ENCODE data around the gene HIC1. TPM values are rescaled to one million over a fixed set of nuclear protein-coding genes. Genes with fewer than 3 reads are reported as not detected.

HIC1 gene
- polyA plus RNA-seq, 3 donors, result 0.13 to 14.2 (median 0.30) TPM

- H3K79me2 ChIP-seq (ENCODE audit: insufficient read depth, low read length), result no peaks in the 10 kb centered on the region
- H3K27me3 Mint-ChIP-seq (ENCODE audit: low read depth in 3 of 3), result peaks cover 15 to 48% (median 21%) of the 10 kb centered on the region in 3 donors
- H3K4me3 ChIP-seq (replicated peaks in 1 of 3; ENCODE audit: low read depth in 2 of 3, low read length in 3 of 3), result no peak overlapping the region
- H3K9me3 Mint-ChIP-seq, result peaks cover 0 to 2% (median 0%) of the 10 kb centered on the region in 7 donors
- DNase-seq, result no peak
- TF ChIP-seq CTCF (IDR thresholded peaks at IDR 0.05), result no peak
- no peak overlapping the region for H3K9ac ChIP-seq (ENCODE audit: insufficient read depth, low read length, poor library complexity, severe bottlenecking)
- peaks cover 7% of the 10 kb centered on the region for H4K20me1 ChIP-seq (ENCODE audit: insufficient read depth, low read length)
- no peak overlapping the region for H3K27ac ChIP-seq (ENCODE audit: low read depth in 1 of 2, low read length in 2 of 2)
- H3K9me3 ChIP-seq (replicated peaks in 1 of 2; ENCODE audit: control insufficient read depth in 1 of 2, insufficient read depth in 1 of 2, low read length in 2 of 2), result peaks cover 0 to 3% of the 10 kb centered on the region in 2 donors
- peak overlapping the region in 1 of 2 donors; percentile 80 for H3K4me3 Mint-ChIP-seq
- no peak overlapping the region for H3K4me2 ChIP-seq (replicated peaks; ENCODE audit: extremely low read depth, low read length, poor library complexity, severe bottlenecking)
- peaks cover 46 to 55% of the 10 kb centered on the region in 2 donors for H3K36me3 Mint-ChIP-seq
- peaks cover 8 to 20% of the 10 kb centered on the region in 2 donors for H3K27me3 ChIP-seq (ENCODE audit: control insufficient read depth in 2 of 2, insufficient read depth in 2 of 2, low read length in 2 of 2)
- peaks cover 31 to 49% of the 10 kb centered on the region in 2 donors for H3K4me1 ChIP-seq (ENCODE audit: control insufficient read depth in 1 of 2, insufficient read depth in 2 of 2, low read length in 2 of 2)
- H3K4me1 Mint-ChIP-seq, result peaks cover 33% of the 10 kb centered on the region
- 88% methylated on average over 10 of the region's 21 CpGs for WGBS (ENCODE audit: insufficient coverage)
- H3K27ac Mint-ChIP-seq, result peak overlapping the region in 2 of 7 donors; percentile 72 to 89
- peaks cover 13 to 42% of the 10 kb centered on the region in 2 donors for H3K36me3 ChIP-seq (replicated peaks in 1 of 2; ENCODE audit: control insufficient read depth in 1 of 2, insufficient read depth in 2 of 2, low read length in 2 of 2)
- H2AFZ ChIP-seq (ENCODE audit: insufficient read depth, low read depth, low read length, poor library complexity, severe bottlenecking), result no peak overlapping the region
- intact Hi-C loops (cut with micrococcal nuclease), result no loop called here
Observed at GRCh38 chr17:2060681-2061440, 6.0 kb downstream of the HIC1 start.

GRCh38 chr17:2061441-2061958 lies 6.6 kb downstream of the HIC1 start:
- Histone ChIP-seq H3K9me3 (replicated peaks in 1 of 2; ENCODE audit: control insufficient read depth in 1 of 2, insufficient read depth in 1 of 2, low read length in 2 of 2) (peaks cover 0 to 3% of the 10 kb centered on the region in 2 donors), H3K27me3 (ENCODE audit: control insufficient read depth in 2 of 2, insufficient read depth in 2 of 2, low read length in 2 of 2) (peaks cover 8 to 15% of the 10 kb centered on the region in 2 donors), H3K4me3 (replicated peaks in 1 of 3; ENCODE audit: low read depth in 2 of 3, low read length in 3 of 3) (no peak overlapping the region), H2AFZ (ENCODE audit: insufficient read depth, low read depth, low read length, poor library complexity, severe bottlenecking) (no peak overlapping the region), H3K4me2 (replicated peaks; ENCODE audit: extremely low read depth, low read length, poor library complexity, severe bottlenecking) (no peak overlapping the region), H3K36me3 (replicated peaks in 1 of 2; ENCODE audit: control insufficient read depth in 1 of 2, insufficient read depth in 2 of 2, low read length in 2 of 2) (peaks cover 18 to 48% of the 10 kb centered on the region in 2 donors), H3K9ac (ENCODE audit: insufficient read depth, low read length, poor library complexity, severe bottlenecking) (no peak overlapping the region), H3K79me2 (ENCODE audit: insufficient read depth, low read length) (no peaks in the 10 kb centered on the region), H4K20me1 (ENCODE audit: insufficient read depth, low read length) (peaks cover 7% of the 10 kb centered on the region), H3K27ac (ENCODE audit: low read depth in 1 of 2, low read length in 2 of 2) (no peak overlapping the region), H3K4me1 (ENCODE audit: control insufficient read depth in 1 of 2, insufficient read depth in 2 of 2, low read length in 2 of 2) (peaks cover 26 to 42% of the 10 kb centered on the region in 2 donors)
- no peak overlapping the region for H3K4me3 Mint-ChIP-seq
- peaks cover 30% of the 10 kb centered on the region for H3K4me1 Mint-ChIP-seq
- peak overlapping the region in 1 of 7 donors; percentile 61 for H3K27ac Mint-ChIP-seq
- 94% methylated on average over 16 of the region's 17 CpGs for WGBS (ENCODE audit: insufficient coverage)
- peaks cover 12 to 43% (median 17%) of the 10 kb centered on the region in 3 donors for H3K27me3 Mint-ChIP-seq (ENCODE audit: low read depth in 3 of 3)
- H3K9me3 Mint-ChIP-seq, result peaks cover 0 to 2% (median 0%) of the 10 kb centered on the region in 7 donors
- no peak for TF ChIP-seq CTCF (IDR thresholded peaks at IDR 0.05)
- peaks cover 51 to 61% of the 10 kb centered on the region in 2 donors for H3K36me3 Mint-ChIP-seq
- intact Hi-C loops (cut with micrococcal nuclease), result no loop called here
- DNase-seq, result no peak
